Transverse colon (tissue), 4 donors: ENCODE measurements around the gene OLFM2. TPM values are rescaled to one million over a fixed set of nuclear protein-coding genes. Genes with fewer than 3 reads are reported as not detected.
"Not testable (repeated sequence)": the region's sequence is repeated elsewhere in the genome, so short reads cannot be mapped to it uniquely, and the experiment has no call there.

ENCODE experiments used
- DNase-seq: peaks from one replicate; pipeline ENCODE4 v3.0.0-alpha.2; 2019
- H3K27ac ChIP-seq, 4 donors: fragments of 200-600 bp; sonication (generic); 2 replicates each; pipeline ENCODE4 v1.5.1; 2016 to 2018; ENCODE audit warnings: inconsistent platforms in 4 of 4
- H3K27me3 ChIP-seq: fragments of 200-600 bp; sonication (generic); 2 replicates; pipeline ENCODE4 v1.5.1; 2017; ENCODE audit warnings: inconsistent platforms
- H3K36me3 ChIP-seq, 4 donors: fragments of 200-600 bp; sonication (generic); 2 replicates each; pipeline ENCODE4 v1.5.1; 2017 to 2019; ENCODE audit warnings: inconsistent platforms in 4 of 4
- H3K4me1 ChIP-seq, 4 donors: fragments of 200-600 bp; sonication (generic); 2 replicates each; pipeline ENCODE4 v1.5.1; 2017 to 2020; ENCODE audit warnings: inconsistent platforms in 4 of 4
- H3K4me3 ChIP-seq, 4 donors: fragments of 200-600 bp; sonication (generic); 1 replicate in 1 of 4; 2 replicates in 3 of 4; pipeline versions ENCODE4 v1.5.1 to v1.6.1; 2017 to 2019; ENCODE audit warnings: inconsistent platforms in 4 of 4
- H3K9me3 ChIP-seq, 2 donors: fragments of 200-600 bp; sonication (generic); 2 replicates each; pipeline ENCODE4 v1.5.1; 2017 to 2019; ENCODE audit warnings: inconsistent platforms in 2 of 2
- CTCF ChIP-seq, 5 experiments: fragments of 200-600 bp in 3 of 5; fragments of 450-650 bp in 2 of 5; sonication (generic) in 3 of 5; IDR thresholded peaks; 1 replicate in 2 of 5; 2 replicates in 3 of 5; pipeline ENCODE4 v1.5.1; 2016 to 2017; ENCODE audit warnings: antibody characterized with exemption in 5 of 5, inconsistent platforms in 3 of 5, mild to moderate bottlenecking in 2 of 5, moderate library complexity in 1 of 5
- EP300 ChIP-seq: sonication (generic); formaldehyde crosslinking; IDR thresholded peaks from one replicate; pipeline ENCODE4 v1.6.1; 2017; ENCODE audit warnings: antibody characterized with exemption, low read depth
- POLR2A ChIP-seq: fragments of 450-650 bp; IDR thresholded peaks from one replicate; pipeline ENCODE4 v1.6.1; 2016; ENCODE audit warnings: antibody characterized with exemption, mild to moderate bottlenecking, moderate library complexity
- POLR2AphosphoS5 ChIP-seq, 3 donors: sonication (generic); formaldehyde crosslinking; IDR thresholded peaks; one replicate each; pipeline ENCODE4 v1.6.1; 2016; ENCODE audit warnings: antibody characterized with exemption in 3 of 3
- WGBS, 2 donors: methylation state at CpG; one replicate each; pipeline ENCODE4 v1.1.5; 2018; ENCODE audit warnings: low coverage in 1 of 2; 5-methylcytosine and 5-hydroxymethylcytosine counted together
- in situ Hi-C, 4 donors: fragments of 200-750 bp; cut with MboI; loops; one replicate each; pipeline versions ENCODE4 v1.15.0 to v1.15.1; 2017; ENCODE audit warnings: low sequenced_read_pairs in 3 of 4, low pct_ligation_motif_present in 1 of 4, low pct_unique_long_range_greater_than_20kb in 1 of 4
- intact Hi-C: fragments of 100-400 bp; cut with DNase I; formaldehyde crosslinking; loops from one replicate; pipeline ENCODE4 v1.15.1; 2023; ENCODE audit warnings: low total_unique reads
- total RNA-seq, 4 donors: library from RNA; depleted of rRNA; stranded (reverse); fragments of >200 nt; gene quantifications; one replicate each; pipeline ENCODE4 v1.1.0, GENCODE V29; 2016

Gene OLFM2
- total RNA-seq, 4 donors from 2014 or later: 2.0 to 2.7 TPM; not detected in 2

- Histone ChIP-seq H3K4me1 (peaks cover 3 to 24% (median 10%) of the 10 kb centered on the region in 4 donors), H3K4me3 (no peak overlapping the region), H3K36me3 (no peaks in the 10 kb centered on the region), H3K27me3 (peaks cover 57% of the 10 kb centered on the region), H3K27ac (no peak overlapping the region), H3K9me3 (no peaks in the 10 kb centered on the region)
- intact Hi-C loops (no loop called here), in situ Hi-C loops (loop anchor here (5.0 to 25.0 kb wide), 3 partner anchors 90 to 453 kb away; partner anchors contain the start of gene TYK2 (in 3 of the 4))
- WGBS, 2 donors: 12% methylated on average over 23 of the region's 23 CpGs; no CpG with 5 or more reads in 1 of the 2 donors
- TF ChIP-seq CTCF (IDR thresholded peaks at IDR 0.05): peak; percentile 75 to 86 (median 82)
- TF ChIP-seq EP300: no peak
- DNase-seq: peak; percentile 74
These were observed 2.0 kb downstream of the OLFM2 start for GRCh38 chr19:9934132-9934950.

DNA sequence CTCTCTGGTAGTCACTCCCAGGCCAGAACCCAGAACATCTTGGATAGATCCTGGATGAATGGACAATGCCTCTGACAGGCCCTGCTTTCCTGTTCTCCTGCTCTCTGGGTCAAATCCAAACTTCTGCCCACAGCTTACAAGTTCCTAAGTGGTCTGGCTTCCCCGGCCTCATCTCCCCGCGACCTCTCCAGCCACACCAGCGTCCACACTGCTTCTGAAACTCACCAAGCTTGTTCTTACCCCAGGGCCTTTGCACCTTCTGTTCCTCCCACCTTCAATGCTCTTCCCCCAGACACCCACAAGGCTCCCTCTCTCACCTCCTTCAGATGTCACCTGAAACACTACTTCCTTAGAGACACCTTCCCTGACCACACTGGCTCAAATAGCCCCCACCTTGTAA lies 3.5 kb downstream of the OLFM2 start:
- TF ChIP-seq CTCF (IDR thresholded peaks at IDR 0.05) (no peak), EP300 (no peak), POLR2AphosphoS5 (IDR thresholded peaks at IDR 0.05) (no peak), POLR2A (no peak)
- peaks cover 3 to 24% (median 10%) of the 10 kb centered on the region in 4 donors for H3K4me1 ChIP-seq
- DNase-seq: no peak
- intact Hi-C loops: no loop called here
- H3K9me3 ChIP-seq: no peaks in the 10 kb centered on the region
- H3K4me3 ChIP-seq: no peak overlapping the region
- in situ Hi-C loops: loop anchor here (5.0 to 25.0 kb wide), 3 partner anchors 92 to 454 kb away; partner anchors contain the start of gene TYK2 (in 3 of the 4)
- peaks cover 57% of the 10 kb centered on the region for H3K27me3 ChIP-seq
- no peaks in the 10 kb centered on the region for H3K36me3 ChIP-seq
- H3K27ac ChIP-seq: no peak overlapping the region
- 72 to 92% methylated on average over 3 to 4 of the region's 4 CpGs for WGBS, 2 donors

- intact Hi-C loops (no loop called here), in situ Hi-C loops (loop anchor here (5.0 to 25.0 kb wide), 3 partner anchors 93 to 456 kb away; partner anchors contain the start of gene TYK2 (in 3 of the 4))
- no peak for DNase-seq
- Histone ChIP-seq H3K4me3 (no peak overlapping the region), H3K4me1 (peaks cover 3 to 18% (median 8%) of the 10 kb centered on the region in 4 donors), H3K36me3 (no peaks in the 10 kb centered on the region), H3K27ac (no peak overlapping the region), H3K9me3 (no peaks in the 10 kb centered on the region), H3K27me3 (peaks cover 46% of the 10 kb centered on the region)
- 73 to 100% methylated on average over 1 of the region's 1 CpG for WGBS, 2 donors
- TF ChIP-seq POLR2AphosphoS5 (IDR thresholded peaks at IDR 0.05): no peak
- TF ChIP-seq POLR2A: no peak
- TF ChIP-seq CTCF (IDR thresholded peaks at IDR 0.05): no peak
- TF ChIP-seq EP300: no peak
These were observed 4.7 kb downstream of the OLFM2 start for GRCh38 chr19:9931629-9932028.

DNA sequence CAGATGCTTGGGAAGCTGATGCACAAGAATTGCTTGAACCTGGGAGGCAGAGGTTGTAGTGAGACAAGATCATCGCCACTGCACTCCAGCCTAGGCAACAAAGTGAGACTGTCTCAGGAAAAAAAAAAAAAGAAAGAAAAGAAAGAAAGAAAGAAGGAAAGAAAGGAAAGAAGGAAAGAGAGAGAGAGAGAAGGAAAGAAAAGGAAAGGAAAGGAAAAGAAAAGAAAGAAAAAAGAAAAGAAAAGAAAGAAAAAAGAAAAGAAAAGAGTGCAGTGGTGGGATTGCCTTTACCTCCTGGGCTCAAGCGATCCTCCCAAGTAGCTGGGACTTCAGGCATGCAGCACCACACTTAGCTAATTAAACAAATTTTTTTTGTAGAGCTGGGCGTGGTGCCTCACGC lies 12.9 kb downstream of the OLFM2 start:
- H3K4me3 ChIP-seq: no peak overlapping the region
- in situ Hi-C loops: loop anchor here in 3 of 4 donors (5.0 to 10.0 kb wide), 2 partner anchors 104 to 321 kb away; no protein-coding TSS in a partner anchor
- H3K27me3 ChIP-seq: peaks cover 4% of the 10 kb centered on the region
- WGBS, 2 donors: 65 to 88% methylated on average over 1 to 4 of the region's 4 CpGs
- no peaks in the 10 kb centered on the region for H3K36me3 ChIP-seq
- no peaks in the 10 kb centered on the region for H3K9me3 ChIP-seq
- no peaks in the 10 kb centered on the region for H3K4me1 ChIP-seq
- no peak for DNase-seq
- no peak overlapping the region for H3K27ac ChIP-seq
- intact Hi-C loops: no loop called here
- TF ChIP-seq EP300: no peak

DNA sequence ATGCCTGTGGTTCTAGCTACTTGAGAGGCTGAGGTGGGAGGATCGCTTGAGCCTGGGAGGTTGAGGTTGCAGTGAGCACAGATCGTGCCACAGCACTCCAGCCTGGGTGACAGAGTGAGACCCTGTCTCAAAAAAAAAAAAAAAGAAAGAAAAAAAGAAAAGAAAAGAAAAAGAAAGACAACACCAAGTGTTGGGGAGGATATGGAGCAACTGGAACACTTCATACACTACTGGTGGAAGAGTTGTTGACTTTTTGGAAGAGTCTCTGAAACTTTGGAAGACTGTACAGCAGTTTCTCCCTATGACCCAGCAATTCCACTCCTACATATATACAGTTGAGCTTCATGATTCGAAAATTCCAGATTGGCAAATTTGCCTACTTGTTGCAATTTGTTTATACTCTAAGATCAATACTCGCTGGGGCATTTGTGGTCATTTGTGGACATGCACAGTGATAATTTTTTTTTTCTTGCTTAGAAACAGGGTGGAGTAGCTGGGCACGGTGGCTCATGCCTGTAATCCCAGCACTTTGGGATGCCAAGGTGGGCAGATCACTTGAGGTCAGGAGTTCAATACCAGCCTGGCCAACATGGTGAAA lies 13.4 kb downstream of the OLFM2 start:
- H3K4me3 ChIP-seq, intact Hi-C loops, H3K4me1 ChIP-seq, H3K36me3 ChIP-seq, H3K27ac ChIP-seq, H3K9me3 ChIP-seq, DNase-seq, H3K27me3 ChIP-seq: not testable (repeated sequence)
- in situ Hi-C loops: loop anchor here in 3 of 4 donors (5.0 to 10.0 kb wide), 2 partner anchors 104 to 322 kb away; no protein-coding TSS in a partner anchor
- WGBS, 2 donors: 79 to 92% methylated on average over 2 to 5 of the region's 5 CpGs
